Erythroblast (primary cell): ENCODE measurements around the gene MPPED2.

ENCODE experiments used
- GATA1 ChIP-seq: IDR thresholded peaks from 2 replicates; pipeline ENCODE4 v1.6.1; 2011; ENCODE audit warnings: low read depth, mild to moderate bottlenecking, control low read depth, low read length, moderate library complexity
- POLR2A ChIP-seq: IDR thresholded peaks from 2 replicates; pipeline ENCODE4 v1.6.1; 2011; ENCODE audit warnings: mild to moderate bottlenecking, low read length

- no peak for TF ChIP-seq POLR2A
- TF ChIP-seq GATA1: no peak
Observed at GRCh38 chr11:30560206-30561106, 25.7 kb downstream of the MPPED2 start.
